ENCODE results near the gene TMCO4. TPM values are rescaled to one million over a fixed set of nuclear protein-coding genes. Genes with fewer than 3 reads are reported as not detected.

The TMCO4 gene
- total and polyA plus RNA-seq, 2 of the 4 experiments (the other 2 are of a cell fraction): 7.3 to 8.6 TPM

GRCh38 chr1:19735440-19736127, 64.1 kb downstream of the TMCO4 start (continued):
- TF ChIP-seq MAZ (IDR thresholded peaks at IDR 0.05; ENCODE audit: borderline replicate concordance, low read depth, low read length) (no peak), RAD21 (IDR thresholded peaks at IDR 0.05; ENCODE audit: low read length) (no peak)

- H2AK9ac ChIP-seq (replicated peaks; ENCODE audit: low read depth, low read length, poor library complexity): peak overlapping the region; percentile 45
- no peak overlapping the region for H4K8ac ChIP-seq (ENCODE audit: low read depth in 2 of 2, low read length in 2 of 2)
- H2BK20ac ChIP-seq (ENCODE audit: low read depth, low read length): 0 out of 2 replicates have a peak overlapping the region, but pooled peaks have one; percentile 8
- H3K23ac ChIP-seq (ENCODE audit: low read depth, low read length): no peak overlapping the region
- H3K14ac ChIP-seq (replicated peaks; ENCODE audit: low read depth, low read length): no peak overlapping the region
- DNase-seq (peak; percentile 27), ATAC-seq (ENCODE audit: low read depth) (peak; percentile 21; the same call in 1 of the 2 replicates)
- peaks cover 7% of the 10 kb centered on the region for H3K9me3 ChIP-seq (ENCODE audit: control insufficient read depth, insufficient read depth, low read length)
- BruUV-seq (replicated peaks): no TSS peak
- H2BK120ac ChIP-seq (ENCODE audit: low read depth, low read length): no peak overlapping the region
- H3K4me1 ChIP-seq (ENCODE audit: control insufficient read depth, insufficient read depth, low read length): peaks cover 11% of the 10 kb centered on the region; the same call in 1 of the 2 replicates
- no peak overlapping the region for H3K9ac ChIP-seq (ENCODE audit: low read depth, low read length)
- peaks cover 15% of the 10 kb centered on the region for H3K9me1 ChIP-seq (ENCODE audit: insufficient read depth, low read length)
- dilution Hi-C loops (cut with HindIII; ENCODE audit: low sequenced_read_pairs, unreplicated experiment): no loop called here
- in situ Hi-C loops (cut with MboI; ENCODE audit: low sequenced_read_pairs): no loop called here
- peaks cover 13% of the 10 kb centered on the region for H3K36me3 ChIP-seq (ENCODE audit: control insufficient read depth, insufficient read depth, low read length)
- 0 out of 2 replicates have a peak overlapping the region, but pooled peaks have one; percentile 40 for H3K4ac ChIP-seq (ENCODE audit: low read depth, low read length)
- no peaks in the 10 kb centered on the region for H3K79me1 ChIP-seq (ENCODE audit: low read depth in 1 of 2, low read length in 2 of 2)
- H4K91ac ChIP-seq (ENCODE audit: insufficient read depth, low read depth, low read length): no peak overlapping the region; the same call in 1 of the 2 replicates
- no peak overlapping the region for H2BK5ac ChIP-seq (ENCODE audit: low read depth, low read length, poor library complexity, severe bottlenecking)
- no peak overlapping the region for H3K27ac ChIP-seq (ENCODE audit: insufficient read depth, low read length)
- ChIA-PET CTCF (interaction anchor here (1.5 to 1.6 kb wide), 1 partner anchor 19 kb away, joined by 4 read pairs; no protein-coding TSS in a partner anchor), POLR2A (ENCODE audit: unreplicated experiment) (no interaction called here)
- no peak overlapping the region for H3K56ac ChIP-seq (ENCODE audit: extremely low read depth, insufficient read depth, low read length)
- no peak overlapping the region for H3K4me3 ChIP-seq (ENCODE audit: insufficient read depth, low read depth, low read length)
- H3K27me3 ChIP-seq (ENCODE audit: control insufficient read depth, insufficient read depth, low read length): no peaks in the 10 kb centered on the region
- H3K4me2 ChIP-seq (ENCODE audit: low read depth, low read length): no peak overlapping the region
- WGBS, 2 experiments (ENCODE audit: extremely low coverage in 2 of 2, insufficient read length in 1 of 2): 55% methylated on average over 2 of the region's 8 CpGs; no CpG with 5 or more reads in 1 of the 2 experiments
- H2AFZ ChIP-seq (replicated peaks; ENCODE audit: low read length, poor library complexity): no peak overlapping the region
- H2AK5ac ChIP-seq (ENCODE audit: low read depth, low read length): peak overlapping the region; percentile 48; the same call in 1 of the 2 replicates
- intact Hi-C loops (cut with micrococcal nuclease): no loop called here
- H2BK15ac ChIP-seq (ENCODE audit: low read depth, low read length): 0 out of 3 replicates have a peak overlapping the region, but pooled peaks have one; percentile 13
- H3K18ac ChIP-seq (ENCODE audit: low read depth, low read length): no peak overlapping the region
- H4K20me1 ChIP-seq (ENCODE audit: insufficient read depth, low read length): no peaks in the 10 kb centered on the region
- H4K5ac ChIP-seq (ENCODE audit: low read depth, low read length): no peak overlapping the region
- TF ChIP-seq SMC3 (IDR thresholded peaks at IDR 0.05; ENCODE audit: low read depth, low read length) (no peak), MXI1 (IDR thresholded peaks at IDR 0.05; ENCODE audit: borderline replicate concordance, low read depth, low read length) (no peak), CHD1 (IDR thresholded peaks at IDR 0.05; ENCODE audit: low read depth, low read length) (no peak), CTCF (conservative IDR thresholded peaks at IDR 0.05; ENCODE audit: low read depth, low read length) (no peak), BHLHE40 (IDR thresholded peaks at IDR 0.05; ENCODE audit: low read depth, low read length) (no peak), USF2 (IDR thresholded peaks at IDR 0.05; ENCODE audit: low read depth, low read length) (no peak), CEBPB (IDR thresholded peaks at IDR 0.05; ENCODE audit: low read depth, low read length) (no peak), RFX5 (IDR thresholded peaks at IDR 0.05; ENCODE audit: low read depth, low read length) (no peak), RCOR1 (IDR thresholded peaks at IDR 0.05; ENCODE audit: insufficient replicate concordance, low read length) (no peak), MAZ (IDR thresholded peaks at IDR 0.05; ENCODE audit: borderline replicate concordance, low read depth, low read length) (no peak), FOS (IDR thresholded peaks at IDR 0.05; ENCODE audit: low read depth, low read length) (no peak), MAFK (IDR thresholded peaks at IDR 0.05; ENCODE audit: low read depth, low read length) (no peak)
These were observed 65.2 kb downstream of the TMCO4 start for GRCh38 chr1:19734472-19734999.
